ENCODE results near the gene ATRX.

DNA sequence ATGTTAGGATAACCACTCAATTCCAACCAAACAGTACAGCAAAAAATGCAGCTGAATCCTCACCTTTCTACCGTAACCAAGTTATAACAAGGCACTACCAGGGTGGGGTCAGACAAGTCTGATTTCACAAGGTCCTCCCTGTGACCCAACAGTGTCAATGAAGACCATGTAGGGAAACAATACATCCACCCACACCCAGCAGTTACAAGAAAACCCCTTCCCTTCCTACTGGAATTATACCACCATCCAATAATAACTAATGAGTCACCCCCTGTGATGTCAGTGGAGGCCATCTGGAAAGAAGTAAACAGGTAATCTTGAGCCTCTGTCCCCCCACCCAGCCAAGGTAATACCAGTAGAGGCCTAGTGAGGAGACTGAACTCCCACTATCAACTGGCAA lies 221.2 kb downstream of the ATRX start:
- TF ChIP-seq, protein P1, sequence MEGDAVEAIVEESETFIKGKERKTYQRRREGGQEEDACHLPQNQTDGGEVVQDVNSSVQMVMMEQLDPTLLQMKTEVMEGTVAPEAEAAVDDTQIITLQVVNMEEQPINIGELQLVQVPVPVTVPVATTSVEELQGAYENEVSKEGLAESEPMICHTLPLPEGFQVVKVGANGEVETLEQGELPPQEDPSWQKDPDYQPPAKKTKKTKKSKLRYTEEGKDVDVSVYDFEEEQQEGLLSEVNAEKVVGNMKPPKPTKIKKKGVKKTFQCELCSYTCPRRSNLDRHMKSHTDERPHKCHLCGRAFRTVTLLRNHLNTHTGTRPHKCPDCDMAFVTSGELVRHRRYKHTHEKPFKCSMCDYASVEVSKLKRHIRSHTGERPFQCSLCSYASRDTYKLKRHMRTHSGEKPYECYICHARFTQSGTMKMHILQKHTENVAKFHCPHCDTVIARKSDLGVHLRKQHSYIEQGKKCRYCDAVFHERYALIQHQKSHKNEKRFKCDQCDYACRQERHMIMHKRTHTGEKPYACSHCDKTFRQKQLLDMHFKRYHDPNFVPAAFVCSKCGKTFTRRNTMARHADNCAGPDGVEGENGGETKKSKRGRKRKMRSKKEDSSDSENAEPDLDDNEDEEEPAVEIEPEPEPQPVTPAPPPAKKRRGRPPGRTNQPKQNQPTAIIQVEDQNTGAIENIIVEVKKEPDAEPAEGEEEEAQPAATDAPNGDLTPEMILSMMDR (IDR thresholded peaks at IDR 0.05): no peak
- no peak for TF ChIP-seq POLR2A (IDR thresholded peaks at IDR 0.05)
- TF ChIP-seq EP300 (IDR thresholded peaks at IDR 0.05): no peak

Measured in ovary (tissue), 3 donors.